GM12878 (cell line): ENCODE measurements around the gene PHACTR1.

Source experiments
- GABPA ChIP-seq: IDR thresholded peaks from 2 replicates; pipeline ENCODE4 v1.6.1; 2014; ENCODE audit warnings: antibody characterized with exemption, low read depth, mild to moderate bottlenecking, inconsistent platforms
- MTA3 ChIP-seq: IDR thresholded peaks from 2 replicates; pipeline ENCODE4 v1.6.1; 2012; ENCODE audit warnings: low read length, inconsistent platforms, borderline replicate concordance
- POLR2A ChIP-seq: IDR thresholded peaks from 2 replicates; pipeline ENCODE4 v1.6.1; 2011; ENCODE audit warnings: low read depth, mild to moderate bottlenecking, low read length
- POLR2AphosphoS2 ChIP-seq: IDR thresholded peaks from 2 replicates; pipeline ENCODE4 v1.6.1; 2011; ENCODE audit warnings: low read depth, mild to moderate bottlenecking, low read length, improper control_type of control experiment, moderate library complexity
- RCOR1 ChIP-seq: conservative IDR thresholded peaks from 2 replicates; pipeline ENCODE4 v1.6.1; 2012; ENCODE audit warnings: low read depth, low read length, improper control_type of control experiment
- TF ChIP-seq, protein P1 (sequence below): IDR thresholded peaks from 2 replicates; pipeline ENCODE4 v1.6.1; 2011; ENCODE audit warnings: borderline replicate concordance, low read depth, mild to moderate bottlenecking, moderate library complexity, mixed read lengths, low read length; ENCODE audit not compliant: insufficient read depth; ENCODE audit errors: extremely low read length
- TF ChIP-seq, protein P2 (sequence below): fragments of 450-650 bp; formaldehyde crosslinking; IDR thresholded peaks from 2 replicates; pipeline ENCODE4 v1.5.0; 2022; ENCODE audit warnings: mild to moderate bottlenecking, missing genetic modification characterization

DNA sequence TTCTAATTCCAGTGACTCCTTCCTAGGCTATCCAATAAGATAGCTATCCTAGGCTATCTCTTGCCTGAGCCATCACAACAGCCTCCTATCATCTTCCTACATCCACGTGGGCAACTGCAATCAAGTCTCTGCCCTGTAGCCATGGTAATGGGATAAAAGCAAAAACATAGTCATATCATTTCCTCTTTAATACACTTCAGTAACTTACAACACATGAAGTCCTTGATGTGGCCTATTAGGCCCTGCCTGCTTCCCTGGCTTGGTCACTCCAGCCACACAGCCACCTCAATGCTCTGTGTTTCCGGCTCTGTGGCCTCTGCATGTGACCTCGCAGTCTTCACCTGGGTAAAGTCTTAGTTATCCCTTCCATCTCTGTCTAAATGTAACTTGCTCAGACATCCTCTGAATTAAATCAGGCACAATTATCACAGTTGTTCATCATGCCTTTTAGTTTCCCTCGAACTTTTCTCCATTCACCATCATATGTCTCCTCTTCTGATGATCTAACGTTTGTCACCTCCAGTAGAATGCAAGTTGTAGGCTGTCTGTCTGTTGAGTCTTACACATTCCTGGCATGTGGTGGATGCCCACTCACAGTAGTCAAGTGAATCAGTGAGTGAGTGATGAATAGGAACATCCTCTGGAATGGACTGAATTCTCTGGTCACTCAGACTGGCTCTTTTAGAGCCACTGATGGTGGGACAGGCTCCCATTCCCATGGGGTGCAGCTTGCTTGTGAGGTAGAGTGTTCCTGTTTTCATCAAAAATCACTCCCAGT is 382.4 kb downstream of the PHACTR1 start:
- TF ChIP-seq RCOR1 (no peak), GABPA (no peak), POLR2AphosphoS2 (no peak), POLR2A (no peak), MTA3 (no peak)
- TF ChIP-seq, protein P1, sequence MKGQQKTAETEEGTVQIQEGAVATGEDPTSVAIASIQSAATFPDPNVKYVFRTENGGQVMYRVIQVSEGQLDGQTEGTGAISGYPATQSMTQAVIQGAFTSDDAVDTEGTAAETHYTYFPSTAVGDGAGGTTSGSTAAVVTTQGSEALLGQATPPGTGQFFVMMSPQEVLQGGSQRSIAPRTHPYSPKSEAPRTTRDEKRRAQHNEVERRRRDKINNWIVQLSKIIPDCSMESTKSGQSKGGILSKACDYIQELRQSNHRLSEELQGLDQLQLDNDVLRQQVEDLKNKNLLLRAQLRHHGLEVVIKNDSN, result no peak
- TF ChIP-seq, protein P2, sequence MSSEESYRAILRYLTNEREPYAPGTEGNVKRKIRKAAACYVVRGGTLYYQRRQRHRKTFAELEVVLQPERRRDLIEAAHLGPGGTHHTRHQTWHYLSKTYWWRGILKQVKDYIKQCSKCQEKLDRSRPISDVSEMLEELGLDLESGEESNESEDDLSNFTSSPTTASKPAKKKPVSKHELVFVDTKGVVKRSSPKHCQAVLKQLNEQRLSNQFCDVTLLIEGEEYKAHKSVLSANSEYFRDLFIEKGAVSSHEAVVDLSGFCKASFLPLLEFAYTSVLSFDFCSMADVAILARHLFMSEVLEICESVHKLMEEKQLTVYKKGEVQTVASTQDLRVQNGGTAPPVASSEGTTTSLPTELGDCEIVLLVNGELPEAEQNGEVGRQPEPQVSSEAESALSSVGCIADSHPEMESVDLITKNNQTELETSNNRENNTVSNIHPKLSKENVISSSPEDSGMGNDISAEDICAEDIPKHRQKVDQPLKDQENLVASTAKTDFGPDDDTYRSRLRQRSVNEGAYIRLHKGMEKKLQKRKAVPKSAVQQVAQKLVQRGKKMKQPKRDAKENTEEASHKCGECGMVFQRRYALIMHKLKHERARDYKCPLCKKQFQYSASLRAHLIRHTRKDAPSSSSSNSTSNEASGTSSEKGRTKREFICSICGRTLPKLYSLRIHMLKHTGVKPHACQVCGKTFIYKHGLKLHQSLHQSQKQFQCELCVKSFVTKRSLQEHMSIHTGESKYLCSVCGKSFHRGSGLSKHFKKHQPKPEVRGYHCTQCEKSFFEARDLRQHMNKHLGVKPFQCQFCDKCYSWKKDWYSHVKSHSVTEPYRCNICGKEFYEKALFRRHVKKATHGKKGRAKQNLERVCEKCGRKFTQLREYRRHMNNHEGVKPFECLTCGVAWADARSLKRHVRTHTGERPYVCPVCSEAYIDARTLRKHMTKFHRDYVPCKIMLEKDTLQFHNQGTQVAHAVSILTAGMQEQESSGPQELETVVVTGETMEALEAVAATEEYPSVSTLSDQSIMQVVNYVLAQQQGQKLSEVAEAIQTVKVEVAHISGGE (CRISPR knock-in tag), result no peak
